ENCODE data around the gene KCNQ1.

DNA sequence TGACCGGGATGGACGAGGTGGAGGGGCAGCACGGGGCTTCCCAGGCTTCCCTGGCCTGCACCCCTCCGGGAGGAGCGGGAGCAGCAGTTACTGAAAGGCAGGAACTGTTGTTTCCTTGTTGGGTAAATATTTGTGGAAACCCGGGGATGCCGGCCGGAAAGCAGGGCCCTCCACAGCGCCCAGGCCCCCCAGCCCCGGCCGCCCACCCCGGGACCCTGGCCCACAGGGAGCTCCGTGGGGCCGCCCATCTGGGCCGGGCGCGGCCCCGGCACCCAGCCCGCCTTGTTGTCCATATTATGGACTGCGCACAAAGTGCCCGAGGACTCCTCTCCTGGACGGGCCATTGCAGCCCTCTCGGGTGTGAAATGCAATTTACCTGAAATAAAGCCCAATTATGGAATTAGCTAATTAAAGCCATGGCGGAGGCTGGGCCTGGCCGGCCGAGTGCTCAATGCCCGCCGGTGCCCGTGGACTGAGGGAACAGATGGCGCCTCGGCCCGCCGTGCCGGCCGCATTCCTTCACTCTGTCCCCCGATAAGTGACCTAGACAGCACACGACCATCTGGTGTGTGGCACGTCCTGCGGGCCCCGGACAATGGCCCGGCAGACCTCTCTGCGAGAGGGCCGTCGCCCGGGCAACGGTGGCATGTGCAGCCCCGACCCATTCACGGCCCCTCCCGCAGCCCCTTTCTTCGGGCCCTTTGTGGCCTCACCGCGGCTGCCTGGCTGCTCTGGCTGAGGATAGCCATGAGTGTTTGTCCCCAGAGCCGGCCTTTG is 405.4 kb downstream of the KCNQ1 start:
- TF ChIP-seq POLR2A (IDR thresholded peaks at IDR 0.05; ENCODE audit: low read depth, low read length), result no peak
- TF ChIP-seq POLR2AphosphoS5 (IDR thresholded peaks at IDR 0.05; ENCODE audit: low read depth, low read length), result no peak
- TF ChIP-seq TAF1 (IDR thresholded peaks at IDR 0.05; ENCODE audit: borderline replicate concordance, low read depth, low read length), result no peak

Measured in GM12892 (cell line).